Endodermal cell (in vitro differentiated cells): ENCODE measurements around the gene KLHDC8B. TPM values are rescaled to one million over a fixed set of nuclear protein-coding genes. Genes with fewer than 3 reads are reported as not detected.

Source experiments
- DNase-seq: peaks from one replicate; pipeline ENCODE4 v3.0.0-alpha.2; 2017
- H3K27ac ChIP-seq: 2 replicates; pipeline ENCODE4 v1.5.1; 2013; ENCODE audit warnings: mild to moderate bottlenecking, low read depth, low read length, moderate library complexity
- H3K27me3 ChIP-seq: 2 replicates; pipeline ENCODE4 v1.6.1; 2013; ENCODE audit warnings: mild to moderate bottlenecking, low read length, moderate library complexity; ENCODE audit not compliant: insufficient read depth, control insufficient read depth, poor library complexity, severe bottlenecking
- H3K36me3 ChIP-seq: 2 replicates; pipeline ENCODE4 v1.7.0; 2013; ENCODE audit warnings: mild to moderate bottlenecking, low read length, moderate library complexity; ENCODE audit not compliant: control insufficient read depth, insufficient read depth
- H3K4me1 ChIP-seq: one replicate; pipeline ENCODE4 v1.7.0; 2013; ENCODE audit warnings: low read length; ENCODE audit not compliant: control insufficient read depth, insufficient read depth
- H3K4me3 ChIP-seq: 2 replicates; pipeline ENCODE4 v1.5.1; 2013; ENCODE audit warnings: mild to moderate bottlenecking, low read length, moderate library complexity
- H3K9ac ChIP-seq: 2 replicates; pipeline ENCODE4 v1.6.1; 2013; ENCODE audit warnings: mild to moderate bottlenecking, low read length, moderate library complexity; ENCODE audit not compliant: poor library complexity, severe bottlenecking; ENCODE audit errors: extremely low read depth
- H3K9me3 ChIP-seq: 2 replicates; pipeline ENCODE4 v1.6.1; 2013; ENCODE audit warnings: mild to moderate bottlenecking, low read length, moderate library complexity; ENCODE audit not compliant: control insufficient read depth
- H3K27ac Mint-ChIP-seq: 2 replicates; pipeline ENCODE4 v1.8.0; 2020; ENCODE audit warnings: mixed read lengths
- H3K27me3 Mint-ChIP-seq: 2 replicates; pipeline ENCODE4 v1.8.0; 2021; ENCODE audit warnings: mild to moderate bottlenecking, mixed read lengths; ENCODE audit not compliant: insufficient read depth
- H3K36me3 Mint-ChIP-seq: 2 replicates; pipeline ENCODE4 v1.8.0; 2020; ENCODE audit warnings: low read depth, mixed read lengths
- H3K4me1 Mint-ChIP-seq: 2 replicates; pipeline ENCODE4 v1.8.0; 2020; ENCODE audit warnings: mixed read lengths
- H3K4me3 Mint-ChIP-seq: 2 replicates; pipeline ENCODE4 v1.8.0; 2020; ENCODE audit warnings: mild to moderate bottlenecking, moderate library complexity, mixed read lengths
- H3K9me3 Mint-ChIP-seq: 2 replicates; pipeline ENCODE4 v1.8.0; 2020; ENCODE audit warnings: mild to moderate bottlenecking, mixed read lengths
- WGBS, 2 experiments: methylation state at CpG; one replicate each; pipeline versions ENCODE4 v1.1.5 to v1.1.7; 2013; ENCODE audit warnings: missing lambda C conversion rate in 2 of 2, mixed read lengths in 1 of 2; ENCODE audit not compliant: insufficient coverage in 1 of 2, insufficient read length in 1 of 2; 5-methylcytosine and 5-hydroxymethylcytosine counted together
- total RNA-seq, 2 donors: library from RNA; stranded (reverse); fragmentation: NEBNext Ultra II Directional in 1 of 2; extraction: Animal tissue kit (Norgen Biotek cat#: 25700) in 1 of 2; gene quantifications; 2 replicates in 1 of 2; 3 replicates in 1 of 2; pipeline ENCODE4 v1.2.1, GENCODE V29; 2021
- TF ChIP-seq, protein P1 (sequence below): fragments of 200-600 bp; sonication (generic); conservative IDR thresholded peaks from 2 replicates; pipeline ENCODE4 v1.5.0; 2021; ENCODE audit warnings: antibody characterized with exemption, mild to moderate bottlenecking

The KLHDC8B gene
- total RNA-seq, 2 donors from 2014 or later, result 33.5 to 36.1 TPM

DNA sequence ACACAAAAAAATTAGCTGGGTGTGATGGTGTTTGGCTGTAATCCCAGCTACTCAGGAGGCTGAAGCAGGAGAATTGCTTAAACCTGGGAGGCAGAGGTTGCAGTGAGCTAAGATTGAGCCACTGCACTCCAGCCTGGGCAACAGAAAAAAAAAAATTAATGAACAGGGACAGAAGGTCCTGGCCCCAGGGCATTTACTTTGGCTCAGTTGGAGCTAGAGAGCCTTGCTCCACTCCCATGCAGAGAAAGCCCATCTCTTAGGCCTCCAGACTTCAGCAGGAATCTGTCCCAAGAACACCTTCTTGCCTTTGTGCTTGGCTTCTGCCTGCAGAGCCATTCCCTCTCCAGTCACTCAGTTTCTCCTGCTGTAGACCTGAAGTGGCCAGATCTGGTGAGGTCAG, 8.7 kb downstream of the KLHDC8B start:
- TF ChIP-seq, protein P1, sequence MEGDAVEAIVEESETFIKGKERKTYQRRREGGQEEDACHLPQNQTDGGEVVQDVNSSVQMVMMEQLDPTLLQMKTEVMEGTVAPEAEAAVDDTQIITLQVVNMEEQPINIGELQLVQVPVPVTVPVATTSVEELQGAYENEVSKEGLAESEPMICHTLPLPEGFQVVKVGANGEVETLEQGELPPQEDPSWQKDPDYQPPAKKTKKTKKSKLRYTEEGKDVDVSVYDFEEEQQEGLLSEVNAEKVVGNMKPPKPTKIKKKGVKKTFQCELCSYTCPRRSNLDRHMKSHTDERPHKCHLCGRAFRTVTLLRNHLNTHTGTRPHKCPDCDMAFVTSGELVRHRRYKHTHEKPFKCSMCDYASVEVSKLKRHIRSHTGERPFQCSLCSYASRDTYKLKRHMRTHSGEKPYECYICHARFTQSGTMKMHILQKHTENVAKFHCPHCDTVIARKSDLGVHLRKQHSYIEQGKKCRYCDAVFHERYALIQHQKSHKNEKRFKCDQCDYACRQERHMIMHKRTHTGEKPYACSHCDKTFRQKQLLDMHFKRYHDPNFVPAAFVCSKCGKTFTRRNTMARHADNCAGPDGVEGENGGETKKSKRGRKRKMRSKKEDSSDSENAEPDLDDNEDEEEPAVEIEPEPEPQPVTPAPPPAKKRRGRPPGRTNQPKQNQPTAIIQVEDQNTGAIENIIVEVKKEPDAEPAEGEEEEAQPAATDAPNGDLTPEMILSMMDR, result no peak
- no peak overlapping the region for H3K27ac ChIP-seq
- H3K4me1 ChIP-seq, result no peaks in the 10 kb centered on the region
- H3K4me3 ChIP-seq, result no peak overlapping the region
- peaks cover 19% of the 10 kb centered on the region for H3K27me3 Mint-ChIP-seq
- no peaks in the 10 kb centered on the region for H3K4me1 Mint-ChIP-seq
- peaks cover 18% of the 10 kb centered on the region for H3K9me3 Mint-ChIP-seq
- peaks cover 12% of the 10 kb centered on the region for H3K36me3 ChIP-seq
- no peaks in the 10 kb centered on the region for H3K9me3 ChIP-seq
- DNase-seq, result no peak
- H3K27me3 ChIP-seq, result no peaks in the 10 kb centered on the region
- no peak overlapping the region for H3K27ac Mint-ChIP-seq
- H3K36me3 Mint-ChIP-seq, result peaks cover 7% of the 10 kb centered on the region
- no peak overlapping the region for H3K9ac ChIP-seq
- H3K4me3 Mint-ChIP-seq, result no peak overlapping the region

DNA sequence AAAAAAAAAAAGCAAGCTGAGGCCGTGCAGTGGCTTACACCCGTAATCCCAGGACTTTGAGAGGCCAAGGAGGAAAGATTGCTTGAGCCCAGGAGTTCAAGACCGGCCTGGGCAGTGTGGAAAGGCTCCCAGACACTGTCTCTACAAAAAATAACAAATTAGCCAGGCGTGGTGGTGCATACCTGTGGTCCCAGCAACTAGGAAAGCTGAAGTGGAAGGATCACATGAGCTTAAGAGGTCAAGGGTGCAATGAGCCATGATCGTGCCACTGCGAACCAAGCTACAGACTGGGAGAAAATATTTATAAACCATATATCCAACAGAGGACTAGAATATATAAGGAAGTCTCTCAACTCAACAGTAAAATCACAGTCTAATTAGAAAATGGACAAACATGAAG, 10.0 kb downstream of the KLHDC8B start:
- TF ChIP-seq, protein P1, result no peak
- H3K4me1 Mint-ChIP-seq, result no peaks in the 10 kb centered on the region
- 67 to 73% methylated on average over 3 to 6 of the region's 6 CpGs for WGBS, 2 experiments
- Histone ChIP-seq H3K4me1 (no peaks in the 10 kb centered on the region), H3K36me3 (no peaks in the 10 kb centered on the region), H3K4me3 (no peak overlapping the region), H3K27me3 (no peaks in the 10 kb centered on the region), H3K9me3 (no peaks in the 10 kb centered on the region), H3K9ac (no peak overlapping the region), H3K27ac (no peak overlapping the region)
- no peak overlapping the region for H3K27ac Mint-ChIP-seq
- H3K27me3 Mint-ChIP-seq, result peaks cover 19% of the 10 kb centered on the region
- H3K4me3 Mint-ChIP-seq, result no peak overlapping the region
- no peaks in the 10 kb centered on the region for H3K36me3 Mint-ChIP-seq
- no peak for DNase-seq
- H3K9me3 Mint-ChIP-seq, result peaks cover 18% of the 10 kb centered on the region

DNA sequence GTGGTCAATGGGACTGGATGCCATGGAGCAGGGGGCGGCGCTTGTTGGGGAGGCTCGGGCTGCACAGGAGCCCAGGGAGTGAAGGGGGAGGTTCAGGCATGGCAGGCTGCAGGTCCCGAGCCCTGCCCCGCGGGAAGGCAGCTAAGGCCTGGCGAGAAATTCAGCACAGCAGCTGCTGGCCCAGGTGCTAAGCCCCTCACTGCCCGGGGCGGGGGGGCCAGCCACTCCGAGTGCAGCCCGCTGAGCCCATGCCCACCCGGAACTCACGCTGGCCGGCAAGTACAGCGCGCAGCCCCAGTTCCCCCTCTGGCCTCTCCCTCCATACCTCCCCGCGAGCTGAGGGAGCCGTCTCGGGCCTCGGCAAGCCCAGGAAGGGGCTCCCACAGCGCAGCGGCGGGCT, 11.3 kb downstream of the KLHDC8B start:
- DNase-seq, result no peak
- Histone ChIP-seq H3K27me3 (no peaks in the 10 kb centered on the region), H3K4me1 (no peaks in the 10 kb centered on the region), H3K36me3 (no peaks in the 10 kb centered on the region), H3K9ac (no peak overlapping the region), H3K9me3 (no peaks in the 10 kb centered on the region), H3K4me3 (no peak overlapping the region), H3K27ac (no peak overlapping the region)
- Mint-ChIP-seq H3K36me3 (no peaks in the 10 kb centered on the region), H3K27ac (no peak overlapping the region), H3K4me1 (no peaks in the 10 kb centered on the region), H3K9me3 (peaks cover 18% of the 10 kb centered on the region), H3K27me3 (peaks cover 19% of the 10 kb centered on the region), H3K4me3 (no peak overlapping the region)
- TF ChIP-seq, protein P1, result no peak
- 91 to 100% methylated on average over 1 to 24 of the region's 24 CpGs for WGBS, 2 experiments
